ENCODE data around the gene DLG1.

The DLG1 gene

GRCh38 chr3:197014024-197014423, 284.4 kb downstream of the DLG1 start:
- DNase-seq (ENCODE audit: low spot score) = no peak

GRCh38 chr3:197012540-197012883, 285.9 kb downstream of the DLG1 start:
- no peak for DNase-seq (ENCODE audit: low spot score)

GRCh38 chr3:197011780-197012539, 286.5 kb downstream of the DLG1 start:
- no peak for DNase-seq (ENCODE audit: low spot score)

GRCh38 chr3:197010556-197011351, 287.7 kb downstream of the DLG1 start:
- no peak for DNase-seq (ENCODE audit: low spot score)

GRCh38 chr3:197009532-197010019, 288.8 kb downstream of the DLG1 start:
- DNase-seq (ENCODE audit: low spot score) = no peak

GRCh38 chr3:197008436-197009209, 289.8 kb downstream of the DLG1 start:
- DNase-seq (ENCODE audit: low spot score) = no peak

- DNase-seq (ENCODE audit: low spot score) = no peak
These were observed 290.5 kb downstream of the DLG1 start for GRCh38 chr3:197007953-197008352.

GRCh38 chr3:197007296-197007940, 291.0 kb downstream of the DLG1 start:
- DNase-seq (ENCODE audit: low spot score) = no peak

GRCh38 chr3:197006860-197007259, 291.6 kb downstream of the DLG1 start:
- DNase-seq (ENCODE audit: low spot score) = no peak

GRCh38 chr3:197006446-197006845, 292.0 kb downstream of the DLG1 start:
- no peak for DNase-seq (ENCODE audit: low spot score)

- DNase-seq (ENCODE audit: low spot score) = peak; percentile 44
These were observed 294.7 kb downstream of the DLG1 start for GRCh38 chr3:197003461-197004385.

- DNase-seq (ENCODE audit: low spot score) = peak; percentile 72
These were observed 295.5 kb downstream of the DLG1 start for GRCh38 chr3:197002701-197003454.

- no peak for DNase-seq (ENCODE audit: low spot score)
These were observed 296.3 kb downstream of the DLG1 start for GRCh38 chr3:197001972-197002700.

GRCh38 chr3:197001106-197001971, 297.1 kb downstream of the DLG1 start:
- DNase-seq (ENCODE audit: low spot score) = no peak

GRCh38 chr3:197000211-197000610, 298.2 kb downstream of the DLG1 start:
- peak; percentile 25 for DNase-seq (ENCODE audit: low spot score)

- no peak for DNase-seq (ENCODE audit: low spot score)
These were observed 299.2 kb downstream of the DLG1 start for GRCh38 chr3:196998966-196999760.

- no peak for DNase-seq (ENCODE audit: low spot score)
These were observed 301.1 kb downstream of the DLG1 start for GRCh38 chr3:196997311-196997710.
